Measurements from ENCODE around the gene OR52H1. TPM values are rescaled to one million over a fixed set of nuclear protein-coding genes. Genes with fewer than 3 reads are reported as not detected.
"Not testable (repeated sequence)": the region's sequence is repeated elsewhere in the genome, so short reads cannot be mapped to it uniquely, and the experiment has no call there.

Gene OR52H1
- total RNA-seq, 3 donors from 2014 or later, result 0.96 to 2.0 (median 1.8) TPM

DNA sequence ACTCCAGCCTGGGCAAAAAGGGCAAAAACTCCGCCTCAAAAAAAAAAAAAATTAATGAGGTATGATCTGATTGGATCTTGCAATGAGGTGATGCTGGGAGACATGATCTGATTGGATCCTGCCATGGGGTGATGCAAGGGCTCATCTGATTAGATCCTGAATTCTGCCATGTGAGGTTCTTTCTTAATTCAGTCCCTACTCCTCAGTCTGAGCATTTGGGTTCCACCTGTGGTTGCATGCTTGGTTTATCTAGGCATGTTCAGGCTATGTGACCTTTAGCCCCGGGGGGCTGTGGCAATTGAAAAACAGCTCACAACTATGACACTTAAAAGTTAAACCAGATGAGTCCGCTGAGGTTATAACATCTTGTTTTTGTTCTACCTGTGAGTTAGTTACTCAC lies 43.3 kb upstream of the OR52H1 start:
- intact Hi-C loops (cut with DNase I; ENCODE audit: low total_unique reads), result no loop called here
- TF ChIP-seq POLR2AphosphoS5 (IDR thresholded peaks at IDR 0.05) (no peak), POLR2A (IDR thresholded peaks at IDR 0.05) (no peak)
- TF ChIP-seq, protein P1, sequence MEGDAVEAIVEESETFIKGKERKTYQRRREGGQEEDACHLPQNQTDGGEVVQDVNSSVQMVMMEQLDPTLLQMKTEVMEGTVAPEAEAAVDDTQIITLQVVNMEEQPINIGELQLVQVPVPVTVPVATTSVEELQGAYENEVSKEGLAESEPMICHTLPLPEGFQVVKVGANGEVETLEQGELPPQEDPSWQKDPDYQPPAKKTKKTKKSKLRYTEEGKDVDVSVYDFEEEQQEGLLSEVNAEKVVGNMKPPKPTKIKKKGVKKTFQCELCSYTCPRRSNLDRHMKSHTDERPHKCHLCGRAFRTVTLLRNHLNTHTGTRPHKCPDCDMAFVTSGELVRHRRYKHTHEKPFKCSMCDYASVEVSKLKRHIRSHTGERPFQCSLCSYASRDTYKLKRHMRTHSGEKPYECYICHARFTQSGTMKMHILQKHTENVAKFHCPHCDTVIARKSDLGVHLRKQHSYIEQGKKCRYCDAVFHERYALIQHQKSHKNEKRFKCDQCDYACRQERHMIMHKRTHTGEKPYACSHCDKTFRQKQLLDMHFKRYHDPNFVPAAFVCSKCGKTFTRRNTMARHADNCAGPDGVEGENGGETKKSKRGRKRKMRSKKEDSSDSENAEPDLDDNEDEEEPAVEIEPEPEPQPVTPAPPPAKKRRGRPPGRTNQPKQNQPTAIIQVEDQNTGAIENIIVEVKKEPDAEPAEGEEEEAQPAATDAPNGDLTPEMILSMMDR (IDR thresholded peaks at IDR 0.05), result no peak
- no peak for DNase-seq (ENCODE audit: low spot score in 2 of 2)

DNA sequence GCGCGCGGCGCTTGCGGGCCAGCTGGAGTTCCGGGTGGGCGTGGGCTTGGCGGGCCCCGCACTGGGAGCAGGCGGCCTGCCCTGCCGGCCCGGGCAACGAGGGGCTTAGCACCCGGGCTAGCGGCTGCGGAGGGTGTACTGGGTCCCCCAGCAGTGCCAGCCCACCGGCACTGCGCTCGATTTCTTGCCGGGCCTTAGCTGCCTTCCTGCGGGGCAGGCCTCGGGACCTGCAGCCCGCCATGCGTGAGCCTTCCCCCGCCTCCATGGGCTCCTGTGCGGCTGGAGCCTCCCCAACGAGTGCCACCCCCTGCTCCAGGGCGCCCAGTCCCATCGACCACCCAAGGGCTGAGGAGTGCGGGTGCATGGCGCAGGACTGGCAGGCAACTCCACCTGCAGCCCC lies 41.6 kb upstream of the OR52H1 start:
- DNase-seq (ENCODE audit: low spot score in 2 of 2); intact Hi-C loops (cut with DNase I; ENCODE audit: low total_unique reads); H3K36me3 ChIP-seq; H3K4me3 ChIP-seq; H3K9me3 ChIP-seq; H3K27ac ChIP-seq; H3K4me1 ChIP-seq; H3K27me3 ChIP-seq: not testable (repeated sequence)

More for the DNA sequence above, 43.3 kb upstream of the OR52H1 start:
- no peaks in the 10 kb centered on the region for H3K36me3 ChIP-seq
- no peak overlapping the region for H3K27ac ChIP-seq
- no peak overlapping the region for H3K4me3 ChIP-seq
- H3K9me3 ChIP-seq, result no peaks in the 10 kb centered on the region
- H3K27me3 ChIP-seq, result no peaks in the 10 kb centered on the region
- H3K4me1 ChIP-seq, result no peaks in the 10 kb centered on the region

DNA sequence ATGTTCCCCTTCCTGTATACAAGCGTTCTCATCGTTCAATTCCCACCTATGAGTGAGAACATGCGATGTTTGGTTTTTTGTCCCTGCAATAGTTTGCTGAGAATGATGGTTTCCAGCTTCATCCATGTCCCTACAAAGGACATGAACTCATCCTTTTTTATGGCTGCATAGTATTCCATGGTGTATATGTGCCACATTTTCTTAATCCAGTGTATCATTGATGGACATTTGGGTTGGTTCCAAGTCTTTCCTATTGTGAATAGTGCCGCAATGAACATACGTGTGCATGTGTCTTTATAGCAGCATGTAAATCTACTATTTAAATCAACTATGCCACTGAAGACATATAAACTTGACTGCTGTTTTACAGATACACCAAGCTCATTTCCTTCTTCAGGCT lies 36.1 kb upstream of the OR52H1 start:
- H3K27me3 ChIP-seq; H3K4me1 ChIP-seq; H3K9me3 ChIP-seq; DNase-seq (ENCODE audit: low spot score in 2 of 2); H3K36me3 ChIP-seq; intact Hi-C loops (cut with DNase I; ENCODE audit: low total_unique reads); H3K4me3 ChIP-seq; H3K27ac ChIP-seq: not testable (repeated sequence)

DNA sequence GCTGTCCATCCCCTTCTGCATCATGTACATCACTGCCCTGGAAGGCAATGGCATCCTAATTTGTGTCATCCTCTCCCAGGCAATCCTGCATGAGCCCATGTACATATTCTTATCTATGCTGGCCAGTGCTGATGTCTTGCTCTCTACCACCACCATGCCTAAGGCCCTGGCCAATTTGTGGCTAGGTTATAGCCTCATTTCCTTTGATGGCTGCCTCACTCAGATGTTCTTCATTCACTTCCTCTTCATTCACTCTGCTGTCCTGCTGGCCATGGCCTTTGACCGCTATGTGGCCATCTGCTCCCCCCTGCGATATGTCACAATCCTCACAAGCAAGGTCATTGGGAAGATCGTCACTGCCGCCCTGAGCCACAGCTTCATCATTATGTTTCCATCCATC lies 32.7 kb upstream of the OR52H1 start:
- H3K36me3 ChIP-seq, result no peaks in the 10 kb centered on the region
- no peak overlapping the region for H3K27ac ChIP-seq
- intact Hi-C loops (cut with DNase I; ENCODE audit: low total_unique reads), result no loop called here
- no peaks in the 10 kb centered on the region for H3K27me3 ChIP-seq
- TF ChIP-seq, protein P1 (IDR thresholded peaks at IDR 0.05), result no peak
- TF ChIP-seq POLR2A (IDR thresholded peaks at IDR 0.05) (no peak), POLR2AphosphoS5 (IDR thresholded peaks at IDR 0.05) (no peak)
- H3K4me1 ChIP-seq, result no peaks in the 10 kb centered on the region
- no peak overlapping the region for H3K4me3 ChIP-seq
- no peak for DNase-seq (ENCODE audit: low spot score in 2 of 2)
- H3K9me3 ChIP-seq, result no peaks in the 10 kb centered on the region

DNA sequence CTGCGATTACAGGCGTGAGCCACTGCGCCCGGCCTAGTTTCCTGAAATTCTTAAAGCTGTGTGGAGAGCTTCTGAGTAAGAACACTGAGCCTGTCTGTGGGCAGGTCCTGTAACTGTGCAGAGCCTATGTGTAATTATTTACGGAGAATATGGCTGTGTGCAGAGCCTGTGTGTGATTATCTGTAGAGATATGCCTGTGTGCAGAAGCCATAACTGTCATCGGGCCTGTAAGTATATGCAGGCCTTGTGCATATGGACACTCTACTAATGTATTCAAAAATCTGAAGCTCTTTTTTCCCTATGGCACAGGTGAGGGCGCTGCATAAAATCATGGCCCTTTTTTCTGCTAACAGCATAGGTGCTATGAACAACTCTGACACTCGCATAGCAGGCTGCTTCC lies 32.2 kb upstream of the OR52H1 start, which contains the start of gene OR52B6:
Gene OR52B6, plus strand, starts transcription at position 301 of the 400 bp plus-strand sequence. Its CDS starts 0 bp downstream, at position 301.
- Histone ChIP-seq H3K4me3 (no peak within 1 kb of the TSS), H3K36me3 (no peaks in the 10 kb centered on the region), H3K27me3 (no peaks in the 10 kb centered on the region), H3K27ac (no peak within 1 kb of the TSS), H3K4me1 (no peaks in the 10 kb centered on the region), H3K9me3 (no peaks in the 10 kb centered on the region)
- TF ChIP-seq, protein P1 (IDR thresholded peaks at IDR 0.05), result no peak
- intact Hi-C loops (cut with DNase I; ENCODE audit: low total_unique reads), result no loop called here
- DNase-seq (ENCODE audit: low spot score in 2 of 2), result no peak

DNA sequence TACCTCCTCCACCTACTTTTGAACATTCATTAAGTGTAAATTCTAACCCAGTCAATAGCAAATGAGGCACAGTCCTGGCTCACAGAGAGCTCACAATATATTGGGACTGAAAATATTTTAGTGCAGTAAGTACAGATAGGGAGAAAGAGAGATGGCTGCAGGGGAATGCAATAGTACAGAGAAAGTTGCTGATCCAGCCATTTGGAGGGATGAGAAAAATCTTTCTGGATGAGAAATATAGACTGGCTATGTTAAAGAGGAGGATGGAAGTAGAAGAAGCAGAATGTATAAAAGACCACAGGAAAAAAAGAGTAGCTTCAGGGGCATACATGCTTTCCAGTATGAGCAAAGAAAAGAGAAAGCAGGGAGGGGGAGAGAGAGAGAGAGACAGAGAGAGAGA lies 28.8 kb upstream of the OR52H1 start:
- H3K4me3 ChIP-seq, result no peak overlapping the region
- no peak for DNase-seq (ENCODE audit: low spot score in 2 of 2)
- intact Hi-C loops (cut with DNase I; ENCODE audit: low total_unique reads), result no loop called here
- H3K36me3 ChIP-seq, result no peaks in the 10 kb centered on the region
- H3K27me3 ChIP-seq, result no peaks in the 10 kb centered on the region
- no peak overlapping the region for H3K27ac ChIP-seq
- no peaks in the 10 kb centered on the region for H3K4me1 ChIP-seq
- TF ChIP-seq POLR2AphosphoS5 (IDR thresholded peaks at IDR 0.05) (no peak), POLR2A (IDR thresholded peaks at IDR 0.05) (no peak)
- TF ChIP-seq, protein P1 (IDR thresholded peaks at IDR 0.05), result no peak
- no peaks in the 10 kb centered on the region for H3K9me3 ChIP-seq

Measured in breast epithelium (tissue), 4 donors.